CD4-positive, CD25-positive, alpha-beta regulatory T cell (primary cell): ENCODE data around the gene NPEPPS. TPM values are rescaled to one million over a fixed set of nuclear protein-coding genes. Genes with fewer than 3 reads are reported as not detected.
A peak's percentile ranks its signal among the peaks of the same experiment; 100 is the strongest.
"Not testable (repeated sequence)": the region's sequence is repeated elsewhere in the genome, so short reads cannot be mapped to it uniquely, and the experiment has no call there.

Source experiments
- ATAC-seq, 2 donors: fragments of 150-1000 bp; cut with Tn5 transposase; one replicate each; pipeline ENCODE4 v1.10.0; 2021; ENCODE audit warnings: low read depth in 2 of 2, moderate number of reproducible peaks in 2 of 2, moderate library complexity in 1 of 2
- DNase-seq, 3 donors: peaks; one replicate each; pipeline versions ENCODE4 v3.0.0 to v3.0.0-alpha.2; 2012 to 2022; ENCODE audit warnings: mixed read lengths in 1 of 3
- H3K27ac ChIP-seq: one replicate; pipeline ENCODE4 v1.7.0; 2013; ENCODE audit warnings: mild to moderate bottlenecking, low read length; ENCODE audit not compliant: insufficient read depth, poor library complexity, severe bottlenecking
- H3K27me3 ChIP-seq: one replicate; pipeline ENCODE4 v1.7.0; 2013; ENCODE audit warnings: low read length; ENCODE audit not compliant: control insufficient read depth, insufficient read depth
- H3K36me3 ChIP-seq: one replicate; pipeline ENCODE4 v1.7.0; 2013; ENCODE audit warnings: mild to moderate bottlenecking, low read length, moderate library complexity; ENCODE audit not compliant: control insufficient read depth, insufficient read depth
- H3K4me1 ChIP-seq: 2 replicates; pipeline ENCODE4 v1.7.0; 2013; ENCODE audit warnings: mild to moderate bottlenecking, low read length; ENCODE audit not compliant: insufficient read depth, control insufficient read depth, poor library complexity, severe bottlenecking
- H3K4me3 ChIP-seq: one replicate; pipeline ENCODE4 v1.7.0; 2013; ENCODE audit warnings: low read depth, mild to moderate bottlenecking, low read length, moderate library complexity
- H3K9me3 ChIP-seq, 2 experiments: 1 replicate in 1 of 2; 2 replicates in 1 of 2; pipeline ENCODE4 v1.7.0; 2013; ENCODE audit warnings: low read length in 2 of 2, mild to moderate bottlenecking in 1 of 2, moderate library complexity in 1 of 2; ENCODE audit not compliant: control insufficient read depth in 2 of 2
- H3K27ac Mint-ChIP-seq, 3 donors: one replicate each; pipeline ENCODE4 v1.8.0; 2020 to 2022; ENCODE audit warnings: mild to moderate bottlenecking in 3 of 3, mixed read lengths in 3 of 3, moderate library complexity in 2 of 3
- H3K27me3 Mint-ChIP-seq: one replicate; pipeline ENCODE4 v1.8.0; 2022; ENCODE audit warnings: mild to moderate bottlenecking, mixed read lengths
- H3K36me3 Mint-ChIP-seq: one replicate; pipeline ENCODE4 v1.8.0; 2020; ENCODE audit warnings: mixed read lengths
- H3K4me1 Mint-ChIP-seq, 4 donors: one replicate each; pipeline ENCODE4 v1.8.0; 2020 to 2022; ENCODE audit warnings: mixed read lengths in 4 of 4, mild to moderate bottlenecking in 1 of 4
- H3K4me3 Mint-ChIP-seq, 4 donors: one replicate each; pipeline ENCODE4 v1.8.0; 2020 to 2022; ENCODE audit warnings: mild to moderate bottlenecking in 4 of 4, mixed read lengths in 4 of 4, moderate library complexity in 3 of 4
- H3K9me3 Mint-ChIP-seq, 7 donors: one replicate each; pipeline ENCODE4 v1.8.0; 2020 to 2022; ENCODE audit warnings: mixed read lengths in 7 of 7, mild to moderate bottlenecking in 3 of 7, moderate library complexity in 2 of 7
- polyA plus RNA-seq, 4 donors: library from polyadenylated mRNA; unstranded; fragments of 300-500 nt; fragmentation: Illumina TruSeq; gene quantifications; one replicate each; pipeline ENCODE4 v1.2.3, GENCODE V29; 2021
- total RNA-seq: library from RNA; stranded (reverse); gene quantifications from one replicate; pipeline ENCODE4 v1.2.3, GENCODE V29; 2022

The NPEPPS gene
- total and polyA plus RNA-seq, 5 donors from 2014 or later: 40.6 to 118 (median 42.1) TPM

DNA sequence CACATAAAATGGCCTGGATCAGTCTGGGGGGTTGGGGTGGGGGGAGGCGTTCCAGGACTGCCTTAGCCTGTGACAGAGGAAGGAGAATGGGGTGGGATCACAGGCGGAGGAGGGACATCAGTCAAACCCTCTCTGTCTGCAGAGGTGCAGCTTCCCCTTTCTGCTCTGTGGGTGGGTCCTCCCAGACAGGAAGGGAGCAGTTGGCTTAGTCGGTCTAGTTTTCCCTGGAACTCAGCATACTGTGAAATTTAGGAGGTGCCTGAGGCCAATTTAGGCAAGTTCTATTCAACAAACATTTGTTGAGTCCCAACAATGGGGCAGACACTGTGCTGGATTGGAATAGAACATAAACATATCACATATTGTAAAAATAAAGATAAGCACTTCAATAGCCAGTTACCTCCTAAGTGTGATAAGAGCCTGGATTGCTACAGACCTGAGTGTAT, 19.2 kb upstream of the NPEPPS start:
- not testable (repeated sequence) for H3K27me3 ChIP-seq, H3K4me3 ChIP-seq, H3K4me1 ChIP-seq, H3K9me3 Mint-ChIP-seq, H3K36me3 ChIP-seq, H3K27me3 Mint-ChIP-seq, H3K27ac ChIP-seq, H3K4me1 Mint-ChIP-seq, H3K36me3 Mint-ChIP-seq, ATAC-seq, H3K9me3 ChIP-seq, H3K4me3 Mint-ChIP-seq, DNase-seq
- peak overlapping the region in 1 of 3 donors; percentile 60 for H3K27ac Mint-ChIP-seq

- H3K36me3 ChIP-seq, H3K4me1 Mint-ChIP-seq, H3K9me3 Mint-ChIP-seq, H3K4me3 Mint-ChIP-seq, H3K27ac Mint-ChIP-seq, DNase-seq, H3K4me1 ChIP-seq, ATAC-seq, H3K27me3 Mint-ChIP-seq, H3K27ac ChIP-seq, H3K4me3 ChIP-seq, H3K36me3 Mint-ChIP-seq, H3K9me3 ChIP-seq, H3K27me3 ChIP-seq: not testable (repeated sequence)
These were observed 17.6 kb upstream of the NPEPPS start for GRCh38 chr17:47513301-47513700.

- not testable (repeated sequence) for H3K9me3 ChIP-seq, H3K4me1 ChIP-seq, H3K36me3 Mint-ChIP-seq, H3K9me3 Mint-ChIP-seq, H3K27me3 Mint-ChIP-seq, H3K27ac Mint-ChIP-seq, DNase-seq, H3K4me3 ChIP-seq, H3K27ac ChIP-seq, H3K4me1 Mint-ChIP-seq, H3K4me3 Mint-ChIP-seq, ATAC-seq, H3K27me3 ChIP-seq, H3K36me3 ChIP-seq
These were observed 12.0 kb upstream of the NPEPPS start for GRCh38 chr17:47518880-47519279.

GRCh38 chr17:47519365-47519764, 11.5 kb upstream of the NPEPPS start:
- not testable (repeated sequence) for H3K27ac Mint-ChIP-seq, H3K9me3 ChIP-seq, H3K36me3 ChIP-seq, H3K27me3 ChIP-seq, ATAC-seq, H3K27me3 Mint-ChIP-seq, H3K9me3 Mint-ChIP-seq, H3K4me3 Mint-ChIP-seq, H3K27ac ChIP-seq, H3K36me3 Mint-ChIP-seq, H3K4me1 Mint-ChIP-seq, H3K4me1 ChIP-seq, H3K4me3 ChIP-seq, DNase-seq

DNA sequence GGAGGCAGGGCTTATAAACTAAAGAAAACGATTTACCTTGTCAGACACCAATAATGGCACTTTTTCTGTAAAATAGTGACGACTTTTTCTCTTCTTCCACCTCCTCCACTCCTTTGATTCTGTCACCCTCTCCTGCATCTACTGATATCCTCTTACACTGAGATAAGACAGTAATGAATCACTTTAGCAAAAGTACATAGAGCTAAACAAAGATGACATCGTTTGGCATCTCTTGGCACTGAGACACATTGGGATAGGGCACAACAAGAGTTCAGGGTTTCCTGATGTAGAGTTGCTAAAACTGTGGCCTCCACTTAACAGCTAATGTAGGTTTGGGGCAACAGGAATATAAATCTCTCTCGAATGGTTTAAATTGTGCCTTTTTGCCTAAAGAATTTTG, 10.6 kb upstream of the NPEPPS start:
- not testable (repeated sequence) for H3K9me3 ChIP-seq, H3K27ac Mint-ChIP-seq, H3K36me3 ChIP-seq, H3K4me1 ChIP-seq, H3K4me1 Mint-ChIP-seq, H3K4me3 ChIP-seq, ATAC-seq, H3K27ac ChIP-seq, H3K36me3 Mint-ChIP-seq, DNase-seq, H3K9me3 Mint-ChIP-seq, H3K27me3 ChIP-seq, H3K4me3 Mint-ChIP-seq, H3K27me3 Mint-ChIP-seq

- H3K27me3 Mint-ChIP-seq, H3K4me3 Mint-ChIP-seq, H3K4me3 ChIP-seq, H3K36me3 Mint-ChIP-seq, H3K27ac Mint-ChIP-seq, H3K9me3 ChIP-seq, H3K4me1 Mint-ChIP-seq, ATAC-seq, H3K9me3 Mint-ChIP-seq, H3K4me1 ChIP-seq, H3K36me3 ChIP-seq, DNase-seq, H3K27ac ChIP-seq, H3K27me3 ChIP-seq: not testable (repeated sequence)
These were observed 9.5 kb upstream of the NPEPPS start for GRCh38 chr17:47521434-47521833.

- H3K4me3 Mint-ChIP-seq, H3K4me1 ChIP-seq, H3K27me3 Mint-ChIP-seq, H3K9me3 Mint-ChIP-seq, DNase-seq, H3K9me3 ChIP-seq, H3K27ac Mint-ChIP-seq, H3K4me1 Mint-ChIP-seq, H3K4me3 ChIP-seq, ATAC-seq, H3K27me3 ChIP-seq, H3K36me3 ChIP-seq, H3K36me3 Mint-ChIP-seq, H3K27ac ChIP-seq: not testable (repeated sequence)
These were observed 8.6 kb upstream of the NPEPPS start for GRCh38 chr17:47522341-47522740.

GRCh38 chr17:47531233-47531820, 419 bp downstream of the NPEPPS start:
- not testable (repeated sequence) for H3K9me3 ChIP-seq, H3K4me1 ChIP-seq, H3K36me3 ChIP-seq, H3K27me3 Mint-ChIP-seq, H3K36me3 Mint-ChIP-seq, H3K9me3 Mint-ChIP-seq, H3K4me3 ChIP-seq, H3K27me3 ChIP-seq
- Mint-ChIP-seq H3K4me3 (peak overlapping the region in 3 of 4 donors; percentile 90 to 94 (median 93)), H3K4me1 (peaks cover 5 to 19% (median 7%) of the 10 kb centered on the region in 4 donors), H3K27ac (peak overlapping the region in 1 of 3 donors; percentile 90)
- H3K27ac ChIP-seq: peak overlapping the region; percentile 57
- DNase-seq (peak in 1 of 3 donors; percentile 2), ATAC-seq (peak; percentile 6 to 12)
